GM13977 (cell line): ENCODE measurements around the gene SEMA5B.

Experiments
- DNase-seq: peaks from one replicate; pipeline ENCODE4 v3.0.0; 2012; ENCODE audit warnings: low spot score
- CTCF ChIP-seq: IDR thresholded peaks from 2 replicates; pipeline ENCODE4 v1.5.1; 2012; ENCODE audit warnings: mild to moderate bottlenecking, control low read depth; ENCODE audit not compliant: insufficient read depth; ENCODE audit errors: extremely low read depth, missing control alignments
- in situ Hi-C: fragments of 300-500 bp; cut with MboI; formaldehyde crosslinking; loops from one replicate; pipeline ENCODE4 v1.12.0; 2022; ENCODE audit warnings: low sequenced_read_pairs, low pct_unique_long_range_greater_than_20kb, mixed read lengths, inconsistent platforms; ENCODE audit not compliant: unreplicated experiment

Gene SEMA5B

GRCh38 chr3:122928396-122929187 is 99.0 kb downstream of the SEMA5B start:
- no peak for TF ChIP-seq CTCF
- DNase-seq: no peak
- in situ Hi-C loops: no loop called here

- no peak for TF ChIP-seq CTCF
- in situ Hi-C loops: no loop called here
These were observed 99.8 kb downstream of the SEMA5B start for GRCh38 chr3:122927726-122928125.

DNA sequence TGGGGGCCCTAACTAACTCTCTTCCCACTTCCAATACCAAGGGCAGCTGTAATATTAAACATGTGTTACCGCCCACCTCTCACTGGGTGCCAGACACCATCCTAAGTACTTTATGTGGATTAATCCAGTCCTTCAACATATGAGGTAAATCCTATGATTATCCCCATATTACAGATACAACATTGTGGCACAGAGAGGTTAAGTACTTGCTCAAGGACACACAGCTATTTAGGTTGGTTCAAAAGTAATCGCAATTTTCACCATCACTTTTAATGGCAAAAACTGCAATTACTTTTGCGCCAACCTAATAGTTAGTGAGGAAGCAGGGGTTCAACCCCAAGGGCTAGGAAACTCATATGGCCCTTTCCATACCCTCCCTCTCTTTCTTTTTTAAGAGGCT is 100.8 kb downstream of the SEMA5B start:
- no peak for TF ChIP-seq CTCF
- in situ Hi-C loops: no loop called here
- no peak for DNase-seq

More at GRCh38 chr3:122927726-122928125, 99.8 kb downstream of the SEMA5B start:
- no peak for DNase-seq

GRCh38 chr3:122926322-122926721 is 101.2 kb downstream of the SEMA5B start:
- TF ChIP-seq CTCF: no peak
- in situ Hi-C loops: no loop called here
- DNase-seq: no peak

GRCh38 chr3:122925756-122926155 is 101.8 kb downstream of the SEMA5B start:
- no peak for TF ChIP-seq CTCF
- in situ Hi-C loops: no loop called here
- DNase-seq: no peak

- no peak for TF ChIP-seq CTCF
- no peak for DNase-seq
- in situ Hi-C loops: no loop called here
These were observed 103.5 kb downstream of the SEMA5B start for GRCh38 chr3:122924056-122924455.
